Endothelial cell of umbilical vein (primary cell): ENCODE results near the gene ZDHHC5. TPM values are rescaled to one million over a fixed set of nuclear protein-coding genes. Genes with fewer than 3 reads are reported as not detected.

Source experiments
- BruUV-seq: library from RNA; stranded (reverse); fragments of 400-500 nt; replicated peaks from 2 replicates; lab custom pipeline; 2021; lab: Mats Ljungman, UMichigan
- CTCF ChIA-PET: fragments of 300-600, 350-600 bp; sonication (Branson Sonifier 250); formaldehyde crosslinking; loops from one replicate; lab custom pipeline; 2021; ENCODE audit warnings: antibody characterized with exemption, inconsistent platforms; lab: Charles Lee
- POLR2A ChIA-PET: fragments of 300-600, 350-600 bp; sonication (Branson Sonifier 250); formaldehyde crosslinking; loops from one replicate; lab custom pipeline; 2021; ENCODE audit warnings: antibody characterized with exemption, inconsistent platforms; lab: Charles Lee
- DNase-seq: peaks from one replicate; pipeline ENCODE4 v3.0.0-alpha.2; 2011; ENCODE audit warnings: low read depth, low spot score
- FAIRE-seq: peaks from 2 replicates; lab custom pipeline; 2011; peaks lifted over from hg19 to GRCh38; lab: Jason Lieb, UNC
- H2AFZ ChIP-seq: 2 replicates; pipeline ENCODE4 v1.6.0; 2012; ENCODE audit warnings: low read depth, low read length, control low read depth, inconsistent platforms
- H3K27ac ChIP-seq: 2 replicates; pipeline ENCODE4 v1.5.1; 2011; ENCODE audit warnings: low read depth, mild to moderate bottlenecking, control low read depth, low read length, moderate library complexity; ENCODE audit not compliant: insufficient read depth
- H3K27me3 ChIP-seq, 2 experiments: 2 replicates each; pipeline versions ENCODE4 v1.6.0 to v1.6.1; 2011; ENCODE audit warnings: low read length in 2 of 2, mixed read lengths in 1 of 2; ENCODE audit not compliant: control insufficient read depth in 2 of 2, insufficient read depth in 2 of 2
- H3K36me3 ChIP-seq, 2 experiments: 2 replicates in 1 of 2; 3 replicates in 1 of 2; pipeline ENCODE4 v1.5.1; 2011; ENCODE audit warnings: low read length in 2 of 2, mild to moderate bottlenecking in 1 of 2, moderate library complexity in 1 of 2; ENCODE audit not compliant: control insufficient read depth in 2 of 2, insufficient read depth in 2 of 2; ENCODE audit errors: extremely low read depth in 1 of 2
- H3K4me1 ChIP-seq: 3 replicates; pipeline ENCODE4 v1.5.1; 2011; ENCODE audit warnings: mild to moderate bottlenecking, low read length; ENCODE audit not compliant: control insufficient read depth, insufficient read depth; ENCODE audit errors: extremely low read depth
- H3K4me2 ChIP-seq: 2 replicates; pipeline ENCODE4 v1.6.1; 2011; ENCODE audit warnings: low read length, control low read depth, mixed read lengths; ENCODE audit not compliant: insufficient read depth
- H3K4me3 ChIP-seq, 3 experiments: fragments of 200-600 bp in 1 of 3; sonication (generic), shearing (Covaris generic) in 1 of 3; replicated peaks in 1 of 3; 2 replicates each; pipeline ENCODE4 v1.5.1; 2011 to 2016; ENCODE audit warnings: control low read depth in 3 of 3, low read length in 3 of 3, mild to moderate bottlenecking in 2 of 3, inconsistent platforms in 1 of 3, low read depth in 1 of 3, moderate library complexity in 1 of 3; ENCODE audit not compliant: insufficient read depth in 1 of 3
- H3K79me2 ChIP-seq: 2 replicates; pipeline ENCODE4 v1.6.0; 2012; ENCODE audit warnings: low read length, inconsistent platforms; ENCODE audit not compliant: control insufficient read depth, insufficient read depth
- H3K9ac ChIP-seq: replicated peaks from 2 replicates; pipeline ENCODE3; 2011; ENCODE audit warnings: low read length, control low read depth; ENCODE audit not compliant: insufficient read depth; ENCODE audit errors: extremely low read depth
- H3K9me1 ChIP-seq: replicated peaks from 3 replicates; pipeline ENCODE4 v1.6.0; 2011; ENCODE audit warnings: mild to moderate bottlenecking, low read length; ENCODE audit not compliant: control insufficient read depth, insufficient read depth; ENCODE audit errors: extremely low read depth
- H3K9me3 ChIP-seq: replicated peaks from 2 replicates; pipeline ENCODE4 v1.5.1; 2012; ENCODE audit warnings: low read length, inconsistent platforms; ENCODE audit not compliant: control insufficient read depth, insufficient read depth
- H4K20me1 ChIP-seq: replicated peaks from 2 replicates; pipeline ENCODE3; 2011; ENCODE audit warnings: mild to moderate bottlenecking, low read length; ENCODE audit not compliant: control insufficient read depth, insufficient read depth; ENCODE audit errors: extremely low read depth
- EZH2 ChIP-seq: IDR thresholded peaks from 2 replicates; pipeline ENCODE4 v1.6.1; 2012; ENCODE audit warnings: borderline replicate concordance, low read depth, mild to moderate bottlenecking, moderate library complexity, low read length, inconsistent platforms; ENCODE audit not compliant: severe bottlenecking
- FOS ChIP-seq: IDR thresholded peaks from 2 replicates; pipeline ENCODE4 v1.6.1; 2011; ENCODE audit warnings: mild to moderate bottlenecking, low read length, moderate library complexity, borderline replicate concordance; ENCODE audit not compliant: insufficient read depth
- GATA2 ChIP-seq: IDR thresholded peaks from 2 replicates; pipeline ENCODE4 v1.7.0; 2011; ENCODE audit warnings: low read depth, mild to moderate bottlenecking, moderate library complexity, mixed read lengths, low read length; ENCODE audit not compliant: insufficient read length, insufficient read depth
- JUN ChIP-seq: IDR thresholded peaks from 2 replicates; pipeline ENCODE4 v1.6.1; 2011; ENCODE audit warnings: borderline replicate concordance, low read depth; ENCODE audit not compliant: insufficient read length, insufficient read depth
- MYC ChIP-seq: IDR thresholded peaks from one replicate; pipeline ENCODE4 v1.6.1; 2011; ENCODE audit warnings: mild to moderate bottlenecking, low read depth, low read length
- POLR2A ChIP-seq: IDR thresholded peaks from 2 replicates; pipeline ENCODE4 v1.6.1; 2012; ENCODE audit warnings: low read depth, mild to moderate bottlenecking, control low read depth, low read length
- POLR2AphosphoS5 ChIP-seq: IDR thresholded peaks from 2 replicates; pipeline ENCODE4 v1.6.1; 2012; ENCODE audit warnings: low read depth, mild to moderate bottlenecking, control low read depth, low read length, moderate library complexity; ENCODE audit not compliant: insufficient read depth
- dilution Hi-C: fragments of 300-500 bp; cut with MboI; formaldehyde crosslinking; loops from one replicate; pipeline ENCODE4 v1.15.0; 2019; ENCODE audit warnings: low sequenced_read_pairs; ENCODE audit not compliant: extremely low pct_ligation_motif_present
- intact Hi-C: fragments of 100-400 bp; cut with micrococcal nuclease; formaldehyde crosslinking; loops from one replicate; pipeline ENCODE4 v1.10.0; 2022
- polyA plus RNA-seq, 4 experiments: library from polyadenylated mRNA; depleted of rRNA in 3 of 4; stranded (reverse) in 3 of 4; unstranded in 1 of 4; fragments of >200 nt; gene quantifications; 2 replicates each; pipeline versions ENCODE4 v1.2.1 to v1.2.3, GENCODE V29; 2011 to 2012; ENCODE audit warnings: missing spikeins in 1 of 4
- total RNA-seq: library from RNA; stranded (reverse); gene quantifications from 2 replicates; pipeline ENCODE4 v1.2.3, GENCODE V29; 2021
- TF ChIP-seq, protein P1 (sequence below), 2 donors: IDR thresholded peaks; 1 replicate in 1 of 2; 2 replicates in 1 of 2; pipeline ENCODE4 v1.5.1; 2011; ENCODE audit warnings: low read length in 2 of 2, mild to moderate bottlenecking in 2 of 2, moderate library complexity in 2 of 2, control low read depth in 1 of 2, inconsistent platforms in 1 of 2, low read depth in 1 of 2; ENCODE audit not compliant: insufficient read depth in 1 of 2; ENCODE audit errors: extremely low read depth in 1 of 2

ZDHHC5 gene
- total and polyA plus RNA-seq, 2 donors (not counting 3 experiments of a cell fraction or from before 2014, with no cell fraction given): 52.9 to 67.4 TPM

DNA sequence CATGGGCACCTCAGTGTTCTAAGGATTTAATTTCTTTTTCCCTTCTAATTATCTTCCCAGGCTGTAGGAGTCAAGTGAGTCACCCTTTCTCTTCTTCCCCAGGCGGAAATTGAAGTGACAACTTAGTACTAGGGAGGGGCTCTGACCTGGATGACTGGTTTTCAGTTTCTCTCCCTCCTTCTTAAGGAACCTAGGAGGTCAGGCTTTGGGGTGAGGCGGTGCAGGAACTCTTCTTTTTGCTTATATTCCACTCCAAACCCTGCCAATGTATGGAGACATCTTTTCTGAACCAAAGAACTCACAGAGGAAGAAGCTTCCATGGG lies 12.6 kb downstream of the ZDHHC5 start:
- TF ChIP-seq EZH2: no peak
- no peak for TF ChIP-seq GATA2
- TF ChIP-seq, protein P1, sequence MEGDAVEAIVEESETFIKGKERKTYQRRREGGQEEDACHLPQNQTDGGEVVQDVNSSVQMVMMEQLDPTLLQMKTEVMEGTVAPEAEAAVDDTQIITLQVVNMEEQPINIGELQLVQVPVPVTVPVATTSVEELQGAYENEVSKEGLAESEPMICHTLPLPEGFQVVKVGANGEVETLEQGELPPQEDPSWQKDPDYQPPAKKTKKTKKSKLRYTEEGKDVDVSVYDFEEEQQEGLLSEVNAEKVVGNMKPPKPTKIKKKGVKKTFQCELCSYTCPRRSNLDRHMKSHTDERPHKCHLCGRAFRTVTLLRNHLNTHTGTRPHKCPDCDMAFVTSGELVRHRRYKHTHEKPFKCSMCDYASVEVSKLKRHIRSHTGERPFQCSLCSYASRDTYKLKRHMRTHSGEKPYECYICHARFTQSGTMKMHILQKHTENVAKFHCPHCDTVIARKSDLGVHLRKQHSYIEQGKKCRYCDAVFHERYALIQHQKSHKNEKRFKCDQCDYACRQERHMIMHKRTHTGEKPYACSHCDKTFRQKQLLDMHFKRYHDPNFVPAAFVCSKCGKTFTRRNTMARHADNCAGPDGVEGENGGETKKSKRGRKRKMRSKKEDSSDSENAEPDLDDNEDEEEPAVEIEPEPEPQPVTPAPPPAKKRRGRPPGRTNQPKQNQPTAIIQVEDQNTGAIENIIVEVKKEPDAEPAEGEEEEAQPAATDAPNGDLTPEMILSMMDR (IDR thresholded peaks at IDR 0.05; ENCODE audit: extremely low read depth in 1 of 2, insufficient read depth in 1 of 2, low read depth in 1 of 2, low read length in 2 of 2): no peak
- peak; percentile 44 for TF ChIP-seq FOS
- TF ChIP-seq MYC: no peak
- FAIRE-seq (peak; percentile 26), DNase-seq (peak; percentile 16)
- intact Hi-C loops (no loop called here), dilution Hi-C loops (loop anchor here (10.0 kb wide), 1 partner anchor 124 kb away; no protein-coding TSS in a partner anchor)
- CTCF ChIA-PET: interaction anchor here (1.0 to 1.3 kb wide), 2 partner anchors 13 to 24 kb away, joined by 3 read pairs; partner anchors contain the start of gene ZDHHC5
- Histone ChIP-seq H3K4me1 (peaks cover 11% of the 10 kb centered on the region), H3K79me2 (peaks cover 66% of the 10 kb centered on the region), H3K9ac (no peak overlapping the region), H3K4me2 (peak overlapping the region; percentile 28), H2AFZ (no peak overlapping the region), H3K4me3 (no peak overlapping the region), H3K9me3 (no peaks in the 10 kb centered on the region), H3K27ac (no peak overlapping the region), H3K9me1 (no peaks in the 10 kb centered on the region), H3K36me3 (peaks cover 8 to 16% of the 10 kb centered on the region in 2 experiments), H3K27me3 (no peaks in the 10 kb centered on the region), H4K20me1 (peaks cover 3% of the 10 kb centered on the region)
- no TSS peak for BruUV-seq
- POLR2A ChIA-PET: no interaction called here

DNA sequence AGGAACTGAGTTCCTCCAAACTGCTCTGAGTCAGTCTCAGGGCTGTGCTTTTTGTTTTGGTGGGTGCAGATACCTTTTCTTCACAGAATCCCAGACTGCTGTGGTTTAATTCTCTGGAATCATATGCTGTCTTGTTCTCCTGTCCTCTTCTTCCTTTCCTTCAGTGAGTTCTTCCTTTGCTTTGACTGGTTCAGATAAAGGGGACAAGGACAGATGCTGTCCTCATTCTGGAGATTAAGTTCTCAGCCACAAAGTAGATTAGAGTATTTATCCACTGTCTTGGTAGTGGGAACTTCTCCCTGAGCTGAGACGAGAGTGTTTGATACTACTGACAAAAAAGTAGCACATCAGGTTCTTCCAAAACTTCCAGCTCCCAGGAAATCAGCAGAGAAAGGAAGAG lies 13.3 kb downstream of the ZDHHC5 start:
- no peak for FAIRE-seq
- CTCF ChIA-PET: interaction anchor here (1.3 kb wide), 1 partner anchor 24 kb away, joined by 3 read pairs; no protein-coding TSS in a partner anchor
- intact Hi-C loops (no loop called here), dilution Hi-C loops (loop anchor here (10.0 kb wide), 1 partner anchor 124 kb away; no protein-coding TSS in a partner anchor)
- Histone ChIP-seq H3K36me3 (peaks cover 10 to 15% of the 10 kb centered on the region in 2 experiments), H3K27me3 (no peaks in the 10 kb centered on the region), H2AFZ (no peak overlapping the region), H3K9me3 (no peaks in the 10 kb centered on the region), H3K4me2 (no peak overlapping the region), H3K9ac (no peak overlapping the region), H3K4me1 (peaks cover 11% of the 10 kb centered on the region), H3K9me1 (no peaks in the 10 kb centered on the region), H3K4me3 (no peak overlapping the region), H4K20me1 (peaks cover 3% of the 10 kb centered on the region), H3K79me2 (peaks cover 60% of the 10 kb centered on the region), H3K27ac (no peak overlapping the region)
- POLR2A ChIA-PET: no interaction called here
- DNase-seq: no peak
- TF ChIP-seq, protein P1 (IDR thresholded peaks at IDR 0.05; ENCODE audit: extremely low read depth in 1 of 2, insufficient read depth in 1 of 2, low read depth in 1 of 2, low read length in 2 of 2): no peak
- no peak for TF ChIP-seq POLR2A
- no peak for TF ChIP-seq JUN
- no peak for TF ChIP-seq POLR2AphosphoS5
- TF ChIP-seq GATA2: no peak
- no peak for TF ChIP-seq EZH2
- no peak for TF ChIP-seq FOS
- no TSS peak for BruUV-seq
